Left ventricle myocardium inferior (tissue), 1 donor: ENCODE measurements around the gene CNNM4. TPM values are rescaled to one million over a fixed set of nuclear protein-coding genes. Genes with fewer than 3 reads are reported as not detected.

Experiments used
- DNase-seq: peaks from one replicate; pipeline ENCODE4 v3.0.0-alpha.2; 2020
- H3K27ac ChIP-seq: fragments of 200-600 bp; replicated peaks from 2 replicates; pipeline ENCODE4 v1.8.0; 2021
- H3K27me3 ChIP-seq: fragments of 200-600 bp; 2 replicates; pipeline ENCODE4 v1.8.0; 2021; ENCODE audit warnings: low read depth
- H3K36me3 ChIP-seq: fragments of 200-600 bp; 2 replicates; pipeline ENCODE4 v1.8.0; 2021
- H3K4me1 ChIP-seq: fragments of 200-600 bp; 2 replicates; pipeline ENCODE4 v1.8.0; 2021
- H3K4me3 ChIP-seq: fragments of 200-600 bp; 2 replicates; pipeline ENCODE4 v1.8.0; 2021; ENCODE audit warnings: mild to moderate bottlenecking, moderate library complexity
- H3K9me3 ChIP-seq: fragments of 200-600 bp; replicated peaks from 2 replicates; pipeline ENCODE4 v1.8.0; 2021
- intact Hi-C: fragments of 100-400 bp; cut with micrococcal nuclease; formaldehyde crosslinking; loops from one replicate; pipeline ENCODE4 v1.11.0; 2022
- long read RNA-seq: library from polyadenylated mRNA; unstranded; transcript quantifications from one replicate; pipeline ENCODE4 v2.0.0, GENCODE V29; 2021
- total RNA-seq: library from RNA; stranded (reverse); fragmentation: NEBNext Ultra II Directional; extraction: Animal tissue kit (Norgen Biotek cat#: 25700); gene quantifications from one replicate; pipeline ENCODE4 v1.2.1, GENCODE V29; 2021
- TF ChIP-seq, protein P1 (sequence below): fragments of 200-600 bp; IDR thresholded peaks from 2 replicates; pipeline ENCODE4 v1.8.0; 2021; ENCODE audit warnings: antibody characterized with exemption, mild to moderate bottlenecking, borderline replicate concordance
- donor health status: DM: no; HTN: yes; CAD: no; lungs with severe emphysema.

CNNM4 gene
- 28.9 TPM for total RNA-seq
- long read RNA-seq, full-length matches to known transcripts: 2 of 57 reads
- long read RNA-seq, partial matches to known transcripts: 19 of 57 reads
- long read RNA-seq, other reads (novel, unspliced or antisense): 36 of 57 reads

- Histone ChIP-seq H3K27ac (peak within 1 kb of the TSS; percentile 84), H3K4me3 (peak within 1 kb of the TSS; percentile 77)
Measured at GRCh38 chr2:96760036-96760985, at the start of gene CNNM4. CNNM4 (plus strand) TSS chr2:96760902; CDS start chr2:96761000, 98 bp downstream.

DNA sequence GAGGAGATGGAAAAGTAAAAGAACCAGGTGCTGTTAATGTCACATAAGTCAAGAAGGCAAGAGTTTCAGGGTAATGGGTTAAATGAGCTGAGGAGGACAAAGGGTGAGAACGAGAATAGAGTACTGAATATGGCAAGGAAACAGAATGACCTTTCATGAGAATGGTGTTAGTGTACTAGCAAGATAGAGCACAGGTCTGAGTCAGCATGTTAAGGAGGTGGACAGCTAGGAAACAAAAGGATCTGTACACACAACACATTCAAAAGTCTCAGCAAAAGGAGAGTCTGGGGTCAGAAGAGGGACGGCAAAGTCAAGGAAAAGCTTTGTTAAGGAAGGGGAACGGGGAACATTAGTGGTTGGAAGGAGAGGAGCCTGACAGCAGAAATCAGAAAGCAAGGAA, 49.7 kb upstream of the CNNM4 start:
- Histone ChIP-seq H3K36me3 (peaks cover 67% of the 10 kb centered on the region), H3K4me3 (no peak overlapping the region)
- no peak for DNase-seq

More at GRCh38 chr2:96760036-96760985, at the start of gene CNNM4:
- H3K9me3 ChIP-seq: no peaks in the 10 kb centered on the region
- no peaks in the 10 kb centered on the region for H3K27me3 ChIP-seq
- intact Hi-C loops: no loop called here
- no peaks in the 10 kb centered on the region for H3K36me3 ChIP-seq
- peak; percentile 94 for DNase-seq
- H3K4me1 ChIP-seq: peaks cover 44% of the 10 kb centered on the region
- TF ChIP-seq, protein P1, sequence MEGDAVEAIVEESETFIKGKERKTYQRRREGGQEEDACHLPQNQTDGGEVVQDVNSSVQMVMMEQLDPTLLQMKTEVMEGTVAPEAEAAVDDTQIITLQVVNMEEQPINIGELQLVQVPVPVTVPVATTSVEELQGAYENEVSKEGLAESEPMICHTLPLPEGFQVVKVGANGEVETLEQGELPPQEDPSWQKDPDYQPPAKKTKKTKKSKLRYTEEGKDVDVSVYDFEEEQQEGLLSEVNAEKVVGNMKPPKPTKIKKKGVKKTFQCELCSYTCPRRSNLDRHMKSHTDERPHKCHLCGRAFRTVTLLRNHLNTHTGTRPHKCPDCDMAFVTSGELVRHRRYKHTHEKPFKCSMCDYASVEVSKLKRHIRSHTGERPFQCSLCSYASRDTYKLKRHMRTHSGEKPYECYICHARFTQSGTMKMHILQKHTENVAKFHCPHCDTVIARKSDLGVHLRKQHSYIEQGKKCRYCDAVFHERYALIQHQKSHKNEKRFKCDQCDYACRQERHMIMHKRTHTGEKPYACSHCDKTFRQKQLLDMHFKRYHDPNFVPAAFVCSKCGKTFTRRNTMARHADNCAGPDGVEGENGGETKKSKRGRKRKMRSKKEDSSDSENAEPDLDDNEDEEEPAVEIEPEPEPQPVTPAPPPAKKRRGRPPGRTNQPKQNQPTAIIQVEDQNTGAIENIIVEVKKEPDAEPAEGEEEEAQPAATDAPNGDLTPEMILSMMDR: no peak

GRCh38 chr2:96715658-96716057, 45.0 kb upstream of the CNNM4 start:
- TF ChIP-seq, protein P1: no peak
- DNase-seq: no peak
- Histone ChIP-seq H3K36me3 (peaks cover 32% of the 10 kb centered on the region), H3K27me3 (no peaks in the 10 kb centered on the region), H3K9me3 (no peaks in the 10 kb centered on the region), H3K4me1 (no peaks in the 10 kb centered on the region), H3K27ac (no peak overlapping the region), H3K4me3 (no peak overlapping the region)
- intact Hi-C loops: no loop called here

More for the DNA sequence above, 49.7 kb upstream of the CNNM4 start:
- H3K27ac ChIP-seq: no peak overlapping the region
- intact Hi-C loops: no loop called here
- H3K4me1 ChIP-seq: no peaks in the 10 kb centered on the region
- H3K27me3 ChIP-seq: no peaks in the 10 kb centered on the region
- no peaks in the 10 kb centered on the region for H3K9me3 ChIP-seq
- TF ChIP-seq, protein P1: no peak

DNA sequence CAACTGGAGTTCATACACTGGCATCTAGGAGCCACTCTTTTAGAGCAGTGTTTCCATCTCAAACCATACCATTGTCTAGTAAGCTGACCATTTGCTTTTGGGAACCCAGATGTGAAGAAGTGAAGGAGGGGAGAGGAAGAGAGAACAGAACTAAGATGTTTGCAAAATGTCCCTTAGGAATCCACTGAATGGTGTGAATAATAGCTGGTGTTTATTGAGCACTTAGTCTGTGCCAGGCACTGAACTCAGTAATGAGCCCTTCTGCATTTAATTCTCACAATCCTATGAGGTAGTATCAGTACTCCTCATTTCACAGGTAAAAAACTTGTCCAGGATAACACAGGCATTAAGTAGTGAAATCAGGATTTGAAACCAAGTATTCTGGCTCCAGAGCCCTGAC, 44.3 kb upstream of the CNNM4 start:
- Histone ChIP-seq H3K4me1 (no peaks in the 10 kb centered on the region), H3K27ac (no peak overlapping the region), H3K9me3 (no peaks in the 10 kb centered on the region), H3K4me3 (no peak overlapping the region), H3K27me3 (no peaks in the 10 kb centered on the region), H3K36me3 (peaks cover 26% of the 10 kb centered on the region)
- intact Hi-C loops: no loop called here
- DNase-seq: no peak
- TF ChIP-seq, protein P1: no peak

DNA sequence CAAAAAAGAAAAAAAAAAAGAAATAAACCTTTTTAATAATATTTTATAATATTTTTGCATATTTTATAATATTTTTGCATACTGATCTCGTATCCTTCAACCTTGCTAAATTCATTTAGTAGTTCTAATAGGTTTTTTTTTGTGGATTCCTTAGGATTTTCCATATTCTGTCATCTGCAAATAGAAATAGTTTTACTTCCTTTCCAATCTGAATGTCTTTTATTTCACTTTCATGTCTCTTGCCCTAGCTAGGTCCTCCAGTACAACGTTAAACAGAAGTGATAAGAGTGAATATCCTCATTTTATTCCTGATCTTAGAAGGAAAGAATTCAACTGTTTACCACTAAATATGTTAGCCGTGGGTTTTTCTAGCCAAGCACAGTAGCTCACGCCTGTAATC, 34.6 kb upstream of the CNNM4 start:
- Histone ChIP-seq H3K36me3 (peaks cover 66% of the 10 kb centered on the region), H3K27me3 (no peaks in the 10 kb centered on the region), H3K27ac (no peak overlapping the region), H3K4me1 (no peaks in the 10 kb centered on the region), H3K9me3 (no peaks in the 10 kb centered on the region), H3K4me3 (no peak overlapping the region)
- DNase-seq: no peak
- TF ChIP-seq, protein P1: no peak
- intact Hi-C loops: no loop called here
